ENCODE data around the gene VPS37B.

The VPS37B gene

GRCh38 chr12:122846622-122847515 lies 49.1 kb downstream of the VPS37B start:
- no peaks in the 10 kb centered on the region for H3K9me3 Mint-ChIP-seq
- H3K36me3 Mint-ChIP-seq, result no peaks in the 10 kb centered on the region
- no peaks in the 10 kb centered on the region for H3K27me3 Mint-ChIP-seq

GRCh38 chr12:122845865-122846621 lies 49.9 kb downstream of the VPS37B start:
- no peaks in the 10 kb centered on the region for H3K27me3 Mint-ChIP-seq
- no peaks in the 10 kb centered on the region for H3K36me3 Mint-ChIP-seq
- H3K4me1 Mint-ChIP-seq, result peaks cover 18% of the 10 kb centered on the region
- no peak overlapping the region for H3K4me3 Mint-ChIP-seq
- no peak overlapping the region for H3K27ac Mint-ChIP-seq
- H3K9me3 Mint-ChIP-seq, result no peaks in the 10 kb centered on the region

More at GRCh38 chr12:122846622-122847515, 49.1 kb downstream of the VPS37B start:
- H3K4me3 Mint-ChIP-seq, result no peak overlapping the region
- peaks cover 10% of the 10 kb centered on the region for H3K4me1 Mint-ChIP-seq
- no peak overlapping the region for H3K27ac Mint-ChIP-seq

- no peak overlapping the region for H3K27ac Mint-ChIP-seq
- H3K4me3 Mint-ChIP-seq, result no peak overlapping the region
- no peaks in the 10 kb centered on the region for H3K27me3 Mint-ChIP-seq
- H3K36me3 Mint-ChIP-seq, result no peaks in the 10 kb centered on the region
- H3K4me1 Mint-ChIP-seq, result peaks cover 23% of the 10 kb centered on the region
- H3K9me3 Mint-ChIP-seq, result no peaks in the 10 kb centered on the region
Observed at GRCh38 chr12:122845041-122845864, 50.7 kb downstream of the VPS37B start.

GRCh38 chr12:122844366-122844971 lies 51.5 kb downstream of the VPS37B start:
- H3K36me3 Mint-ChIP-seq, result no peaks in the 10 kb centered on the region
- H3K27ac Mint-ChIP-seq, result no peak overlapping the region
- no peaks in the 10 kb centered on the region for H3K9me3 Mint-ChIP-seq
- no peaks in the 10 kb centered on the region for H3K27me3 Mint-ChIP-seq
- H3K4me3 Mint-ChIP-seq, result no peak overlapping the region
- peaks cover 28% of the 10 kb centered on the region for H3K4me1 Mint-ChIP-seq

- H3K4me1 Mint-ChIP-seq, result peaks cover 38% of the 10 kb centered on the region
- H3K9me3 Mint-ChIP-seq, result no peaks in the 10 kb centered on the region
- no peak overlapping the region for H3K4me3 Mint-ChIP-seq
- no peaks in the 10 kb centered on the region for H3K27me3 Mint-ChIP-seq
- H3K27ac Mint-ChIP-seq, result no peak overlapping the region
- no peaks in the 10 kb centered on the region for H3K36me3 Mint-ChIP-seq
Observed at GRCh38 chr12:122843455-122843854, 52.5 kb downstream of the VPS37B start.

GRCh38 chr12:122842505-122843405 lies 53.2 kb downstream of the VPS37B start:
- H3K4me3 Mint-ChIP-seq, result no peak overlapping the region
- no peak overlapping the region for H3K27ac Mint-ChIP-seq
- no peaks in the 10 kb centered on the region for H3K9me3 Mint-ChIP-seq
- no peaks in the 10 kb centered on the region for H3K27me3 Mint-ChIP-seq
- peaks cover 45% of the 10 kb centered on the region for H3K4me1 Mint-ChIP-seq
- H3K36me3 Mint-ChIP-seq, result no peaks in the 10 kb centered on the region

GRCh38 chr12:122841544-122842321 lies 54.2 kb downstream of the VPS37B start:
- H3K4me3 Mint-ChIP-seq, result no peak overlapping the region
- H3K9me3 Mint-ChIP-seq, result no peaks in the 10 kb centered on the region
- H3K36me3 Mint-ChIP-seq, result no peaks in the 10 kb centered on the region
- H3K27ac Mint-ChIP-seq, result no peak overlapping the region
- no peaks in the 10 kb centered on the region for H3K27me3 Mint-ChIP-seq
- peaks cover 55% of the 10 kb centered on the region for H3K4me1 Mint-ChIP-seq

GRCh38 chr12:122840580-122841513 lies 55.1 kb downstream of the VPS37B start:
- H3K4me3 Mint-ChIP-seq, result no peak overlapping the region
- H3K36me3 Mint-ChIP-seq, result no peaks in the 10 kb centered on the region
- H3K27me3 Mint-ChIP-seq, result no peaks in the 10 kb centered on the region
- H3K27ac Mint-ChIP-seq, result peak overlapping the region; percentile 8
- peaks cover 62% of the 10 kb centered on the region for H3K4me1 Mint-ChIP-seq
- H3K9me3 Mint-ChIP-seq, result no peaks in the 10 kb centered on the region

GRCh38 chr12:122839907-122840554 lies 55.9 kb downstream of the VPS37B start:
- Mint-ChIP-seq H3K4me3 (no peak overlapping the region), H3K27ac (peak overlapping the region; percentile 8), H3K27me3 (no peaks in the 10 kb centered on the region), H3K4me1 (peaks cover 62% of the 10 kb centered on the region), H3K9me3 (no peaks in the 10 kb centered on the region), H3K36me3 (no peaks in the 10 kb centered on the region)

- no peaks in the 10 kb centered on the region for H3K36me3 Mint-ChIP-seq
- no peaks in the 10 kb centered on the region for H3K27me3 Mint-ChIP-seq
Observed at GRCh38 chr12:122838841-122839240, 57.1 kb downstream of the VPS37B start.

GRCh38 chr12:122837306-122838265 lies 58.3 kb downstream of the VPS37B start:
- H3K4me3 Mint-ChIP-seq, result peak overlapping the region; percentile 91
- H3K4me1 Mint-ChIP-seq, result peaks cover 74% of the 10 kb centered on the region
- no peaks in the 10 kb centered on the region for H3K27me3 Mint-ChIP-seq
- H3K27ac Mint-ChIP-seq, result peak overlapping the region; percentile 90
- H3K9me3 Mint-ChIP-seq, result no peaks in the 10 kb centered on the region
- H3K36me3 Mint-ChIP-seq, result no peaks in the 10 kb centered on the region

More at GRCh38 chr12:122838841-122839240, 57.1 kb downstream of the VPS37B start:
- no peak overlapping the region for H3K4me3 Mint-ChIP-seq
- H3K27ac Mint-ChIP-seq, result no peak overlapping the region
- no peaks in the 10 kb centered on the region for H3K9me3 Mint-ChIP-seq
- H3K4me1 Mint-ChIP-seq, result peaks cover 73% of the 10 kb centered on the region

All from activated naive CD4-positive, alpha-beta T cell treated with anti-CD3 and anti-CD28 coated beads, Interleukin-2, amount 50 U/mL, for 24 hours (primary cell).